Erythroblast (primary cell): ENCODE measurements around the gene PIEZO2.

Experiments used
- GATA1 ChIP-seq: IDR thresholded peaks from 2 replicates; pipeline ENCODE4 v1.6.1; 2011; ENCODE audit warnings: low read depth, mild to moderate bottlenecking, control low read depth, low read length, moderate library complexity
- POLR2A ChIP-seq: IDR thresholded peaks from 2 replicates; pipeline ENCODE4 v1.6.1; 2011; ENCODE audit warnings: mild to moderate bottlenecking, low read length

GRCh38 chr18:10754128-10754527, 395.2 kb downstream of the PIEZO2 start:
- TF ChIP-seq POLR2A: no peak
- TF ChIP-seq GATA1: no peak
